GM12878 (cell line): ENCODE results near the gene SOAT2. TPM values are rescaled to one million over a fixed set of nuclear protein-coding genes. Genes with fewer than 3 reads are reported as not detected.

ENCODE experiments used
- ATAC-seq: fragments of 200-7000 bp; cut with Tn5 transposase; 3 replicates; pipeline ENCODE4 v1.9.1; 2020; ENCODE audit warnings: mild to moderate bottlenecking, moderate library complexity
- BruUV-seq: library from RNA; stranded (reverse); fragments of 400-500 nt; replicated peaks from 2 replicates; lab custom pipeline; 2021; lab: Mats Ljungman, UMichigan
- CTCF ChIA-PET: fragments of 300-600 bp; sonication (Branson Sonifier 250); formaldehyde crosslinking; extraction: SDS; loops from one replicate; lab custom pipeline; 2021; ENCODE audit warnings: inconsistent platforms; lab: Yijun Ruan, JAX
- POLR2A ChIA-PET: fragments of 350-600 bp; formaldehyde crosslinking; extraction: SDS; loops from one replicate; lab custom pipeline; 2021; ENCODE audit warnings: inconsistent platforms; lab: Charles Lee
- RAD21 ChIA-PET: fragments of 300-600 bp; sonication (Branson Sonifier 250); formaldehyde crosslinking; loops from one replicate; lab custom pipeline; 2023; ENCODE audit warnings: antibody characterized with exemption; ENCODE audit not compliant: unreplicated experiment; lab: Charles Lee
- SMC1A ChIA-PET: fragments of 300-600 bp; sonication (Branson Sonifier 250); formaldehyde crosslinking; loops from one replicate; lab custom pipeline; 2023; ENCODE audit not compliant: unreplicated experiment, uncharacterized antibody; lab: Charles Lee
- DNase-seq: peaks from one replicate; pipeline ENCODE4 v3.0.0-alpha.2; 2011; ENCODE audit warnings: low read depth, low spot score
- FAIRE-seq: peaks from 3 replicates; lab custom pipeline; 2011; peaks lifted over from hg19 to GRCh38; lab: Jason Lieb, UNC
- H2AFZ ChIP-seq: 2 replicates; pipeline ENCODE4 v1.6.0; 2011; ENCODE audit warnings: low read depth, low read length, control low read depth; ENCODE audit not compliant: control insufficient read depth
- H3K27ac ChIP-seq: 2 replicates; pipeline ENCODE4 v1.5.1; 2011; ENCODE audit warnings: control low read depth; ENCODE audit not compliant: control insufficient read depth, insufficient read depth
- H3K27me3 ChIP-seq, 2 experiments: replicated peaks in 1 of 2; 2 replicates each; pipeline versions ENCODE4 v1.6.0 to v1.6.1; 2011; ENCODE audit warnings: low read length in 1 of 2; ENCODE audit not compliant: control insufficient read depth in 2 of 2, insufficient read depth in 2 of 2
- H3K36me3 ChIP-seq, 2 experiments: 2 replicates each; pipeline ENCODE4 v1.5.1; 2011; ENCODE audit warnings: low read length in 1 of 2; ENCODE audit not compliant: control insufficient read depth in 2 of 2, insufficient read depth in 2 of 2
- H3K4me1 ChIP-seq: 2 replicates; pipeline ENCODE4 v1.6.1; 2011; ENCODE audit warnings: mild to moderate bottlenecking, low read length, moderate library complexity, mixed read lengths; ENCODE audit not compliant: control insufficient read depth, insufficient read depth
- H3K4me2 ChIP-seq: 2 replicates; pipeline ENCODE4 v1.6.0; 2011; ENCODE audit warnings: control low read depth; ENCODE audit not compliant: control insufficient read depth, insufficient read depth
- H3K4me3 ChIP-seq: fragments of 200-600 bp; sonication (generic); 2 replicates; pipeline ENCODE4 v1.5.1; 2016
- H3K79me2 ChIP-seq: 2 replicates; pipeline ENCODE4 v1.6.0; 2011; ENCODE audit warnings: low read length; ENCODE audit not compliant: control insufficient read depth, insufficient read depth
- H3K9ac ChIP-seq: 2 replicates; pipeline ENCODE4 v1.8.0; 2011; ENCODE audit warnings: low read length, control low read depth, mixed read lengths; ENCODE audit not compliant: control insufficient read depth, insufficient read depth
- H3K9me3 ChIP-seq: replicated peaks from 3 replicates; pipeline ENCODE4 v1.5.1; 2011; ENCODE audit warnings: mild to moderate bottlenecking, low read length; ENCODE audit not compliant: control insufficient read depth, insufficient read depth
- H4K20me1 ChIP-seq: 2 replicates; pipeline ENCODE4 v1.6.0; 2011; ENCODE audit not compliant: control insufficient read depth, insufficient read depth
- ATF7 ChIP-seq: fragments of 450-650 bp; IDR thresholded peaks from 2 replicates; pipeline ENCODE4 v1.6.1; 2016; ENCODE audit warnings: low read depth, mild to moderate bottlenecking
- IKZF2 ChIP-seq, 2 experiments: fragments of 450-650 bp; IDR thresholded peaks; 2 replicates each; pipeline ENCODE4 v1.6.1; 2017; ENCODE audit warnings: mild to moderate bottlenecking in 2 of 2, moderate library complexity in 2 of 2
- NFXL1 ChIP-seq: fragments of 450-650 bp; IDR thresholded peaks from 2 replicates; pipeline ENCODE4 v1.6.1; 2017; ENCODE audit warnings: antibody characterized with exemption, mild to moderate bottlenecking, borderline replicate concordance
- RB1 ChIP-seq: fragments of 450-650 bp; formaldehyde crosslinking; IDR thresholded peaks from 2 replicates; pipeline ENCODE4 v1.6.1; 2017; ENCODE audit warnings: mild to moderate bottlenecking, borderline replicate concordance
- WGBS: methylation state at CpG from one replicate; pipeline ENCODE4 v1.1.6; 2016; ENCODE audit warnings: low lambda C conversion rate; ENCODE audit not compliant: insufficient replicate concordance, insufficient coverage; ENCODE audit errors: missing lambda C conversion rate; 5-methylcytosine and 5-hydroxymethylcytosine counted together
- in situ Hi-C: fragments of 300-500 bp; cut with MboI; formaldehyde crosslinking; loops from 9 replicates; pipeline ENCODE4 v1.14.3; 2018; ENCODE audit warnings: mixed read lengths
- intact Hi-C: fragments of 100-400 bp; cut with micrococcal nuclease; formaldehyde crosslinking; loops from one replicate; pipeline ENCODE4 v1.14.2; 2022; ENCODE audit not compliant: unreplicated experiment
- polyA plus RNA-seq, 11 experiments: library from polyadenylated mRNA; depleted of rRNA in 4 of 11; unstranded in 6 of 11; stranded (reverse) in 5 of 11; fragments of >200 nt; fragmentation: Nextera tagmentation in 4 of 11; fragmentation: Illumina TruSeq in 1 of 11; extraction: Ambion mirVana in 4 of 11; extraction: Trizol in 1 of 11; gene quantifications; 1 replicate in 1 of 11; 2 replicates in 10 of 11; pipeline versions ENCODE4 v1.2.1 to v1.2.3, GENCODE V29; 2011 to 2016; ENCODE audit warnings: inconsistent platforms in 2 of 11, missing spikeins in 2 of 11, low read depth in 1 of 11
- total RNA-seq, 4 experiments: library from RNA; depleted of rRNA in 3 of 4; stranded (reverse); fragments of >200 nt in 3 of 4; fragmentation: Illumina TruSeq in 1 of 4; extraction: Trizol in 1 of 4; gene quantifications; 2 replicates each; pipeline versions ENCODE4 v1.2.1 to v1.2.3, GENCODE V29; 2013 to 2021
- TF ChIP-seq, protein P1 (sequence below): fragments of 450-650 bp; IDR thresholded peaks from 2 replicates; pipeline ENCODE4 v1.6.1; 2016; ENCODE audit warnings: mild to moderate bottlenecking, moderate library complexity, borderline replicate concordance

The SOAT2 gene
- total and polyA plus RNA-seq, 10 of the 15 experiments (the other 5 are each of a cell fraction or from before 2014, with no cell fraction given), result 0.08 to 1.7 (median 0.69) TPM

DNA sequence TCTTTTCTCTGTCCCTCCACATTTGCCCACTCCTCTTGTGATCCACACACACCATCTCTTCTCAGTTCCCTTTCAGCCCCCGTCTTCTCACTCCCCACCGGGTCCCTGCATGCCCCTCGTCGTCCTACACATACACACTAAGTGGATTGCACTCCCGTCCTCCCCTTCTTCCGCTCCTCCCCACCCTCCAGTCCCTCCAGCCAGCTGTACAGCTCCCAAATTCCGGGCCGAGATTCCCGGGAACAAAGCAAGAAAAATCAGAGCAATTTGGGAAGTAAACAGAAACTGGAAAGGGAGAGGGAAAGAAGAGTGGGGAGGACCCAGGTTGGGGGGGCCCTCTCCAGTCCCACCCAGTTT, 6.1 kb upstream of the SOAT2 start:
- no peak overlapping the region for H3K27ac ChIP-seq
- no peaks in the 10 kb centered on the region for H4K20me1 ChIP-seq
- TF ChIP-seq ATF7 (no peak), NFXL1 (no peak), RB1 (no peak), IKZF2 (IDR thresholded peaks at IDR 0.05) (peak; percentile 28; a peak in 2 of 4 replicates)
- TF ChIP-seq, protein P1, sequence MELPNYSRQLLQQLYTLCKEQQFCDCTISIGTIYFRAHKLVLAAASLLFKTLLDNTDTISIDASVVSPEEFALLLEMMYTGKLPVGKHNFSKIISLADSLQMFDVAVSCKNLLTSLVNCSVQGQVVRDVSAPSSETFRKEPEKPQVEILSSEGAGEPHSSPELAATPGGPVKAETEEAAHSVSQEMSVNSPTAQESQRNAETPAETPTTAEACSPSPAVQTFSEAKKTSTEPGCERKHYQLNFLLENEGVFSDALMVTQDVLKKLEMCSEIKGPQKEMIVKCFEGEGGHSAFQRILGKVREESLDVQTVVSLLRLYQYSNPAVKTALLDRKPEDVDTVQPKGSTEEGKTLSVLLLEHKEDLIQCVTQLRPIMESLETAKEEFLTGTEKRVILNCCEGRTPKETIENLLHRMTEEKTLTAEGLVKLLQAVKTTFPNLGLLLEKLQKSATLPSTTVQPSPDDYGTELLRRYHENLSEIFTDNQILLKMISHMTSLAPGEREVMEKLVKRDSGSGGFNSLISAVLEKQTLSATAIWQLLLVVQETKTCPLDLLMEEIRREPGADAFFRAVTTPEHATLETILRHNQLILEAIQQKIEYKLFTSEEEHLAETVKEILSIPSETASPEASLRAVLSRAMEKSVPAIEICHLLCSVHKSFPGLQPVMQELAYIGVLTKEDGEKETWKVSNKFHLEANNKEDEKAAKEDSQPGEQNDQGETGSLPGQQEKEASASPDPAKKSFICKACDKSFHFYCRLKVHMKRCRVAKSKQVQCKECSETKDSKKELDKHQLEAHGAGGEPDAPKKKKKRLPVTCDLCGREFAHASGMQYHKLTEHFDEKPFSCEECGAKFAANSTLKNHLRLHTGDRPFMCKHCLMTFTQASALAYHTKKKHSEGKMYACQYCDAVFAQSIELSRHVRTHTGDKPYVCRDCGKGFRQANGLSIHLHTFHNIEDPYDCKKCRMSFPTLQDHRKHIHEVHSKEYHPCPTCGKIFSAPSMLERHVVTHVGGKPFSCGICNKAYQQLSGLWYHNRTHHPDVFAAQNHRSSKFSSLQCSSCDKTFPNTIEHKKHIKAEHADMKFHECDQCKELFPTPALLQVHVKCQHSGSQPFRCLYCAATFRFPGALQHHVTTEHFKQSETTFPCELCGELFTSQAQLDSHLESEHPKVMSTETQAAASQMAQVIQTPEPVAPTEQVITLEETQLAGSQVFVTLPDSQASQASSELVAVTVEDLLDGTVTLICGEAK, result no peak
- H3K4me2 ChIP-seq, result peak overlapping the region; percentile 94; the same call in 1 of the 2 replicates
- H3K4me3 ChIP-seq, result peak overlapping the region; percentile 62; the same call in 1 of the 2 replicates
- peaks cover 9% of the 10 kb centered on the region for H3K4me1 ChIP-seq
- H3K79me2 ChIP-seq, result no peaks in the 10 kb centered on the region
- in situ Hi-C loops (no loop called here), intact Hi-C loops (loop anchor here (5.0 kb wide), 1 partner anchor 45 kb away; the partner anchor contains the start of gene TNS2)
- DNase-seq (no peak), ATAC-seq (no peak), FAIRE-seq (no peak)
- peaks cover 0 to 6% of the 10 kb centered on the region in 2 experiments; a peak in 2 of 4 replicates for H3K27me3 ChIP-seq
- H2AFZ ChIP-seq, result no peak overlapping the region
- POLR2A ChIA-PET, result interaction anchor here (1.1 to 2.8 kb wide), 2 partner anchors 18 to 31 kb away, joined by 3 to 10 read pairs; partner anchors contain the start of gene SPRYD3
- H3K36me3 ChIP-seq, result no peaks in the 10 kb centered on the region
- H3K9ac ChIP-seq, result no peak overlapping the region
- no TSS peak for BruUV-seq
- RAD21 ChIA-PET, result interaction anchor here (1.3 to 4.7 kb wide), 2 partner anchors 31 to 49 kb away, joined by 4 to 84 read pairs; no protein-coding TSS in a partner anchor
- CTCF ChIA-PET, result interaction anchor here (1.2 to 11.8 kb wide), 3 partner anchors 16 to 43 kb away, joined by 3 to 355 read pairs (median 177); partner anchors contain the start of gene SPRYD3
- 6% methylated on average over 9 of the region's 9 CpGs for WGBS
- SMC1A ChIA-PET, result interaction anchor here (0.6 kb wide), 1 partner anchor 31 kb away, joined by 4 read pairs; no protein-coding TSS in a partner anchor
- no peaks in the 10 kb centered on the region for H3K9me3 ChIP-seq
